NCI-H2196 treated with DMSO at 0.1 percent for 48 hours (cell line): ENCODE results near the gene PSPN.

Source experiments
- DNase-seq: peaks from one replicate; lab custom pipeline; 2025; ENCODE audit not compliant: unreplicated experiment; lab: John Stamatoyannopoulos, UW

Gene PSPN

DNA sequence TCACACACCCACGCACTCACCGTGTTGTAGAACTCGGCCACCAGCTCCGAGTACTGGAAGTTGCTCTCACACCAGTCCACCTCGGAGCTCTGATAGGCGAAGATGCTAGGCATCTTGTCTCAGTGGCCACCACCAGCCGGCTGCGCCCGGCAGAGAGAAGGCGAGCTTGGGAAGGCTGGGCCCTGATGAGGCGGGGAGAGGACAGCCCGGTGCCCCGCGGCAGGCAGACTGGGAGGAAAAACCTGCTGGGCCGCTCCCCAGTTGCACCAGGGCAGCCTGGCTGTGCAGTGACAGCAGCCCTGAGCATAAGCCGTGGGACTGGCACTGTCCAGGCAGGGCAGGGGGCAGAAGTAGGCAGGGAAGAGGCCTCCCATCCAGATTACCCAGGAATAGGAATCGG lies 42.3 kb downstream of the PSPN start, which contains the start of gene ACER1:
Gene ACER1 (minus strand): TSS at position 174 of the 400 bp plus-strand sequence. CDS start 61 bp downstream, at position 113.
- no peak for DNase-seq

DNA sequence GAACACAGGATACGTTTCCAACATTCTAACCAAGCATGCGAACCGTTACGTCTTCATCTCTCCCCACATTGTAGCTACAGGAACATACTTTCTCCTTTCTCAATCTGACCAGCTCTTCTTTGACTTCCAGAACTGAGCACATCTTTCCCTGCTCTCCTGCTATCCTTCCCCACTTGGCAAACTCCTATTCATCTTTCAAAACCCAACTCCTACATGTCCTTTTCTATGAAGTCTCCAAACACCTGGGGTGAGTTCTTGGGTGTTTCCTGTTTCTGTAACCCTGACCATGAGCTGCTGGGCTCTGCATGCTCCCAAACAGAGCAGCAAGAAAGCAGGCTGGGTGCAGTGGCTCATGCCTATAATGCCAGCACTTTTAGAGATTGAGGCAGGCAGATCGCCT lies 48.9 kb downstream of the PSPN start:
- no peak for DNase-seq

DNA sequence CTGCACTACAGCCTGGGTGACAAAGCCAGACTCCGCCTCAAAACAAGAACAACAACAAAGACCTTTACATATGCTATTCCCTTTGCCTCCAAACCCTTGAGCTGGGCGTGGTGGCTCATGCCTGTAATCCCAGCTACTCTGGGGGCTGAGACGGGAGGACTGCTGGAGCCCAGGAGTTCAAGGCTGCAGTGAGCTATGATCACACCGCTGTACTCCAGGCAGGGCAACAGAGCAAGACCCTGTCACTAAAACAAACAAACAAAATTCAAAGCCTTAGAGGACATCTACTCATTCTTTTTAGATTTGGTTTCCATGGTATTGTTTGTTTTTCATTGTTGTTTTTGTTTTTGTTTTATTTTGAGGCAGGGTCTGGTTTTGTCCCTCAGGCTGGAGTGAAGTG lies 50.1 kb downstream of the PSPN start:
- no peak for DNase-seq
